Neural crest cell (in vitro differentiated cells): ENCODE measurements around the gene FMNL2. TPM values are rescaled to one million over a fixed set of nuclear protein-coding genes. Genes with fewer than 3 reads are reported as not detected.

Experiments
- DNase-seq: peaks from one replicate; pipeline ENCODE4 v3.0.0; 2021; ENCODE audit warnings: low read depth, mixed read lengths, low spot score
- H3K27ac Mint-ChIP-seq: one replicate; pipeline ENCODE4 v1.8.0; 2021; ENCODE audit warnings: mild to moderate bottlenecking, mixed read lengths; ENCODE audit not compliant: unreplicated experiment
- H3K27me3 Mint-ChIP-seq: 2 replicates; pipeline ENCODE4 v1.8.0; 2021; ENCODE audit warnings: low read depth, mild to moderate bottlenecking, mixed read lengths
- H3K36me3 Mint-ChIP-seq: 2 replicates; pipeline ENCODE4 v1.8.0; 2021; ENCODE audit warnings: low read depth, mild to moderate bottlenecking, mixed read lengths
- H3K4me1 Mint-ChIP-seq: 2 replicates; pipeline ENCODE4 v1.8.0; 2021; ENCODE audit warnings: mixed read lengths
- H3K4me3 Mint-ChIP-seq: one replicate; pipeline ENCODE4 v1.8.0; 2021; ENCODE audit warnings: mild to moderate bottlenecking, mixed read lengths
- H3K9me3 Mint-ChIP-seq: 2 replicates; pipeline ENCODE4 v1.8.0; 2021; ENCODE audit warnings: mixed read lengths
- CTCF ChIP-seq: fragments of 200-600 bp; sonication (generic); conservative IDR thresholded peaks from 2 replicates; pipeline ENCODE4 v1.5.0; 2021; ENCODE audit warnings: antibody characterized with exemption, mild to moderate bottlenecking
- total RNA-seq: library from RNA; stranded (reverse); gene quantifications from 2 replicates; pipeline ENCODE4 v1.2.1, GENCODE V29; 2021

FMNL2 gene
- total RNA-seq, 1 donor from 2014 or later: 54.9 TPM

DNA sequence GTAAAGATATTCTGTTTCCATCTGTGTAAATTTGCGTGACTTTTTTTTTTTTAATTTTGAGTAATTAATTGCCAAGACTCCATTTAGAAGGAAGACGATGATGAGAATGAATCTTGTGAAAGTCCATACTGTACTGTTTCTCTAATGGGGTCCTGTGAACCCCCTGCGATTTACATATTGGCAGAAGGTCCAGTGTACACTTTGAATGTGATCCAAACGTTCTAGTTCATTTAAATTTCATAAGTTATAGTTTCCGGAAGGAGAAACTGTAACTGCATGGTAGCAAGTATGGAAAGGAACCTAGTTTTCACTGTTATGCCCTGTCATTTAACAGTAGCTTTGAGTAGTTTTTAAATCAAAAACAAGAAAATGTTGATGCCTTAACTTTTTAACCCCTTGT lies 166.7 kb downstream of the FMNL2 start:
- H3K27me3 Mint-ChIP-seq: no peaks in the 10 kb centered on the region
- peaks cover 54% of the 10 kb centered on the region for H3K4me1 Mint-ChIP-seq
- peaks cover 13% of the 10 kb centered on the region for H3K36me3 Mint-ChIP-seq
- peaks cover 9% of the 10 kb centered on the region for H3K9me3 Mint-ChIP-seq
- TF ChIP-seq CTCF: no peak
- no peak overlapping the region for H3K27ac Mint-ChIP-seq
- no peak overlapping the region for H3K4me3 Mint-ChIP-seq
- DNase-seq: no peak

DNA sequence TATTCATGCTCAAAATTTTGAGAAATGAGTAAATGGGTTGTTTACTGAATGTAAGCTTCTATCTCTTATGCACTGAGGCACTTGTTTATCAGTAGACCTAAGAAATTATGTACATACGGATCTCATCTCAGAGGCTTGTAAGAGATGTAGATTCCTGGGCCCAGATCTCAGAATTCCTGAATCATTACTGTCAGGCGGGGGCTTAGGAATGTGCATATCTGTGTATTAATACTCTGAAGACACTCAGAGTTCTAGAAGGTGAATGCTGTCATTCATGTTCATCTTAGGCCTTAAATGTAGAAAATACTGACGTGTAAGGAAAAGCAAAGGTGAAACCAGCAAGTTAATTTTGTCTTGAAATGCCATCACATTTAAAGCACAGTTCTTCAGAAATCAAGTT lies 169.6 kb downstream of the FMNL2 start:
- Mint-ChIP-seq H3K27ac (peak overlapping the region; percentile 15), H3K36me3 (peaks cover 10% of the 10 kb centered on the region), H3K9me3 (peaks cover 9% of the 10 kb centered on the region), H3K27me3 (no peaks in the 10 kb centered on the region), H3K4me3 (no peak overlapping the region), H3K4me1 (peaks cover 63% of the 10 kb centered on the region)
- TF ChIP-seq CTCF: no peak
- DNase-seq: no peak

DNA sequence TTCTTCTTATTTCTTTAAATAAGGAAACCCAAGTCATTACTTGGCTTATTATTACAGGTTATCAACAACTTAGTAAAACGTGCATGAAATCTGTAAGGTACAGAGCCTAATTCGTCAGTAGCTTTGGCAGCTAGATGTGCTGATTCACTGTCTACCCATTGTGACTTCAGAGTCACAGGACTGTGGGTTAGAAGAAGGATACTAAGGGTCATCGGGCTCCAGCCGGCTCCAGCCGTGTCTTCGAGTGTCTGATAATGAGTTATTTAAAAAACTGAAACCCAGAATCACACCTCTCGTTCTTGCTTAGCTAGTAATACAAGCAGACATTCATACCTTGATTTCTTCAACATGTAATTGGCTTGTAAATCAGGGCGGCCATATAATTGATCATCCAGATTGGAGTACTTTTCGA lies 170.5 kb downstream of the FMNL2 start:
- Mint-ChIP-seq H3K27ac (peak overlapping the region; percentile 91), H3K4me3 (peak overlapping the region; percentile 38), H3K9me3 (peaks cover 9% of the 10 kb centered on the region), H3K4me1 (peaks cover 55% of the 10 kb centered on the region), H3K27me3 (no peaks in the 10 kb centered on the region), H3K36me3 (peaks cover 10% of the 10 kb centered on the region)
- TF ChIP-seq CTCF: no peak
- DNase-seq: no peak

GRCh38 chr2:152506843-152507242 lies 171.9 kb downstream of the FMNL2 start:
- DNase-seq: no peak
- Mint-ChIP-seq H3K27me3 (no peaks in the 10 kb centered on the region), H3K4me3 (no peak overlapping the region), H3K36me3 (peaks cover 10% of the 10 kb centered on the region), H3K9me3 (peaks cover 9% of the 10 kb centered on the region), H3K4me1 (peaks cover 54% of the 10 kb centered on the region), H3K27ac (no peak overlapping the region)
- no peak for TF ChIP-seq CTCF

DNA sequence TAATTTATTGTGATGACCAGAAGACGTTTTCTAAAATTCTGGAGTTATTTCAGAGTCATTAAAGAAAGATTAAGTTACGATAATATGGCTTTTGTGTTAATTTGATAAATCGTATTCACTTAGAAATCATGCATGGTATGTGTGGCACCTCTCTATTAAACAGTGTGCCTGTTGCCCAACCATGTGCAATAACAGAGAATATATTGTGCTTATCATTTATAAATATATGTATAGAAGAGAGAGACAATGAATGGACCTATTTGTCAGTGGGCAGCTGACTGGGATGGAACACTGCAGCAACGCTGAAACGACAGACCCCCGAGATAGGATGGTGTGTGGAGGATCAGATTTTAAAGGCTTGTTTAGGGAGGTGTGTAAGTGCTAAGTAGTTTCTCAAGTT lies 172.9 kb downstream of the FMNL2 start:
- peaks cover 8% of the 10 kb centered on the region for H3K9me3 Mint-ChIP-seq
- no peak for TF ChIP-seq CTCF
- H3K27ac Mint-ChIP-seq: no peak overlapping the region
- no peak for DNase-seq
- H3K4me1 Mint-ChIP-seq: peaks cover 50% of the 10 kb centered on the region
- no peak overlapping the region for H3K4me3 Mint-ChIP-seq
- no peaks in the 10 kb centered on the region for H3K27me3 Mint-ChIP-seq
- peaks cover 7% of the 10 kb centered on the region for H3K36me3 Mint-ChIP-seq

- peaks cover 2% of the 10 kb centered on the region for H3K36me3 Mint-ChIP-seq
- H3K27ac Mint-ChIP-seq: peak overlapping the region; percentile 7
- H3K4me3 Mint-ChIP-seq: no peak overlapping the region
- TF ChIP-seq CTCF: no peak
- peaks cover 45% of the 10 kb centered on the region for H3K4me1 Mint-ChIP-seq
- no peaks in the 10 kb centered on the region for H3K27me3 Mint-ChIP-seq
- no peak for DNase-seq
- peaks cover 4% of the 10 kb centered on the region for H3K9me3 Mint-ChIP-seq
Measured at GRCh38 chr2:152508446-152508845, 173.5 kb downstream of the FMNL2 start.
